GM18511 (cell line): ENCODE measurements around the gene GPR63.

Experiments
- ATAC-seq: cut with Tn5 transposase; IDR thresholded peaks from one replicate; pipeline ENCODE4 v1.9.1; 2021; ENCODE audit warnings: mild to moderate bottlenecking, moderate library complexity; ENCODE audit not compliant: unreplicated experiment

Gene GPR63

DNA sequence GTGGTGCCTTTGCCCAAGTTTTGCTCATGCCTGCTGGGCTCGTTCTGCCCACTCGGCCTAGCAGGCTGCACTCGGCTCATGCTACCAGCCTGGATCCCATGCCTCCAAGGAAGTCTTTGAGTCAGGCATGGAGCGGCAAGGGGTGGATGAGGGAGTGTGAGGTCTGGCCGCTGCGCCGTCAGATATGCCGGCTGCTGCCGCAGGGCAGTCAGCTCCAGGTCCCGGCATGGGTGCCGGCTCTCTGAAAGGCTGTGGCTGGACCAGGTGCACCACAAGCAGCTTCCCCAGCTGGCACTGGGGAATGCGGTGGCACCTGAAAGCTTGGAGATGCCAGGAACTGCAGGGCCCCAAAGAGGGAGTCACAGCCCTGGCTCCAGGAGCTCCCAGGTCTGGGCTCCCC is 75.5 kb downstream of the GPR63 start:
- no peak for ATAC-seq

- ATAC-seq = no peak
These were observed 77.1 kb downstream of the GPR63 start for GRCh38 chr6:96760153-96760687.

DNA sequence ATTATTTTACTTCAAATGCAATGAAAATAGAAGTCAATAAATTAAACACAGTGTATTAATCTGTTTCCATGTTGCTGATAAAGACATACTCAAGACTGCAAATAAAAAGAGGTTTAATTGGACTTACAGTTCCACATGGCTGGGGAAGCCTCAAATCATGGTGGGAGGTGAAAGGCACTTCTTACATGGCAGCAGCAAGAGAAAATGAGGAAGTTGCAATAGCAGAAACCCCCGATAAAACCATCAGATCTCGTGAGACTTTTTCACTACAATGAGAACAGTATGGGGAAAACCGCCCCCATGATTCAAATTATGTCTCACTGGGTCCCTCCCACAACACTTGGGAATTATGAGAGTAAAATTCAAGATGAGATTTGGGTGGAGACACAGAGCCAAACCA is 82.2 kb downstream of the GPR63 start:
- ATAC-seq = no peak

DNA sequence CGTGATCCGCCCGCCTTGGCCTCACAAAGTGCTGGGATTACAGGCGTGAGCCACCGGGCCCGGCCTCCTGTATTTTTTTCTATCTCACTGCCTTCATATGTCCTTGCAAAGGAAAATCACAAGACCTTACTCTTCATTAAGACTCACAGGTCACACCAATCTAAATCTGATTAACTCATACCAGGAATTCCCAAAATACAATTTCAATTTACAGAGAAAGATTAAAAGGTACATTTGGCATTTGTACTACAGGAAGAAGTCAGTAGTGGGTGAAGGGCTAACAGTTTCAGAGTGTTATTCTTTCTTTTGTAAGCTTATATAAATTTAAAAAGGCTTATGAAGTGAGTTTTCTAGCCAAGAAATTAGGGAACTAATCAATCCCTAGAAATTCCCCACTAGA is 87.4 kb downstream of the GPR63 start:
- no peak for ATAC-seq
